ENCODE data around the gene OR52M1. TPM values are rescaled to one million over a fixed set of nuclear protein-coding genes. Genes with fewer than 3 reads are reported as not detected.
"Not testable (repeated sequence)": the region's sequence is repeated elsewhere in the genome, so short reads cannot be mapped to it uniquely, and the experiment has no call there.

Gene OR52M1
- total RNA-seq, 1 experiment from 2014 or later = not detected

GRCh38 chr11:4523666-4524065 is 21.3 kb upstream of the OR52M1 start:
- Histone ChIP-seq H3K9me2 (ENCODE audit: insufficient read depth) (no peaks in the 10 kb centered on the region), H3K27ac (no peak overlapping the region), H4K20me1 (ENCODE audit: insufficient read depth) (no peaks in the 10 kb centered on the region), H3K4me3 (no peak overlapping the region), H3K79me2 (ENCODE audit: low read depth) (no peaks in the 10 kb centered on the region), H3F3A (ENCODE audit: insufficient read depth, low read depth) (no peaks in the 10 kb centered on the region), H2AFZ (no peak overlapping the region), H3K4me2 (no peak overlapping the region), H3K9me3 (ENCODE audit: insufficient read depth, low read depth) (no peaks in the 10 kb centered on the region), H3K36me3 (ENCODE audit: low read depth) (no peaks in the 10 kb centered on the region), H3K4me1 (replicated peaks; ENCODE audit: insufficient read depth) (no peaks in the 10 kb centered on the region), H3K27me3 (ENCODE audit: insufficient read depth, low read depth) (no peaks in the 10 kb centered on the region)
- CTCF ChIA-PET = no interaction called here
- DNase-seq = no peak
- TF ChIP-seq, protein P1, sequence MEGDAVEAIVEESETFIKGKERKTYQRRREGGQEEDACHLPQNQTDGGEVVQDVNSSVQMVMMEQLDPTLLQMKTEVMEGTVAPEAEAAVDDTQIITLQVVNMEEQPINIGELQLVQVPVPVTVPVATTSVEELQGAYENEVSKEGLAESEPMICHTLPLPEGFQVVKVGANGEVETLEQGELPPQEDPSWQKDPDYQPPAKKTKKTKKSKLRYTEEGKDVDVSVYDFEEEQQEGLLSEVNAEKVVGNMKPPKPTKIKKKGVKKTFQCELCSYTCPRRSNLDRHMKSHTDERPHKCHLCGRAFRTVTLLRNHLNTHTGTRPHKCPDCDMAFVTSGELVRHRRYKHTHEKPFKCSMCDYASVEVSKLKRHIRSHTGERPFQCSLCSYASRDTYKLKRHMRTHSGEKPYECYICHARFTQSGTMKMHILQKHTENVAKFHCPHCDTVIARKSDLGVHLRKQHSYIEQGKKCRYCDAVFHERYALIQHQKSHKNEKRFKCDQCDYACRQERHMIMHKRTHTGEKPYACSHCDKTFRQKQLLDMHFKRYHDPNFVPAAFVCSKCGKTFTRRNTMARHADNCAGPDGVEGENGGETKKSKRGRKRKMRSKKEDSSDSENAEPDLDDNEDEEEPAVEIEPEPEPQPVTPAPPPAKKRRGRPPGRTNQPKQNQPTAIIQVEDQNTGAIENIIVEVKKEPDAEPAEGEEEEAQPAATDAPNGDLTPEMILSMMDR (conservative IDR thresholded peaks at IDR 0.05) = no peak
- no peak for TF ChIP-seq EZH2 (IDR thresholded peaks at IDR 0.05; ENCODE audit: low read depth)
- intact Hi-C loops (cut with micrococcal nuclease; ENCODE audit: unreplicated experiment) = no loop called here
- POLR2A ChIA-PET (ENCODE audit: unreplicated experiment) = no interaction called here
- BruUV-seq (replicated peaks) = no TSS peak

DNA sequence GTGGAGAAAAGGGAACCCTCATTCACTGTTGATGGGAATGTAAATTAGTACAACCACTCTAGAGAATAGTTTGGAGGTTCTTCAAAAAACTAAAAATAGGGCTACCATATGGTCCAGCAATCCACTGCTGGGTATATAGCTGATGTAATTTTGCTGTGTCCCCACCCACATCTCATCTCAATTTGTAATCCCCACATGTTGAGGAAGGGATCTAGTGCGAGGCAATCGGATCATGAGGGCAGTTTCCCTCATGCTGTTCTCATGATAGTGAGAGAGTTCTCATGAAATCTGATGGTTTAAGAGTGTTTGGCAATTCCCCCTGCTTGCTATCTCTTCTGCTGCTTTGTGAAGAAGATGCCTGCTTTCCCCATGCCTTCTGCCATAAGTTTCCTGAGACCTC is 17.1 kb upstream of the OR52M1 start:
- DNase-seq = no peak
- no TSS peak for BruUV-seq (replicated peaks)
- ChIA-PET POLR2A (ENCODE audit: unreplicated experiment) (interaction anchor here (0.6 kb wide), 1 partner anchor 31 kb away, joined by 3 read pairs; no protein-coding TSS in a partner anchor), CTCF (no interaction called here)
- Histone ChIP-seq H3K9me3 (ENCODE audit: insufficient read depth, low read depth) (no peaks in the 10 kb centered on the region), H3F3A (ENCODE audit: insufficient read depth, low read depth) (no peaks in the 10 kb centered on the region), H3K4me1 (replicated peaks; ENCODE audit: insufficient read depth) (no peaks in the 10 kb centered on the region), H2AFZ (no peak overlapping the region), H3K27me3 (ENCODE audit: insufficient read depth, low read depth) (peaks cover 4% of the 10 kb centered on the region), H3K4me2 (no peak overlapping the region), H4K20me1 (ENCODE audit: insufficient read depth) (no peaks in the 10 kb centered on the region), H3K9me2 (ENCODE audit: insufficient read depth) (no peaks in the 10 kb centered on the region), H3K4me3 (no peak overlapping the region), H3K27ac (no peak overlapping the region), H3K36me3 (ENCODE audit: low read depth) (no peaks in the 10 kb centered on the region), H3K79me2 (ENCODE audit: low read depth) (no peaks in the 10 kb centered on the region)
- TF ChIP-seq, protein P1 (conservative IDR thresholded peaks at IDR 0.05) = no peak
- no peak for TF ChIP-seq EZH2 (IDR thresholded peaks at IDR 0.05; ENCODE audit: low read depth)
- intact Hi-C loops (cut with micrococcal nuclease; ENCODE audit: unreplicated experiment) = no loop called here

DNA sequence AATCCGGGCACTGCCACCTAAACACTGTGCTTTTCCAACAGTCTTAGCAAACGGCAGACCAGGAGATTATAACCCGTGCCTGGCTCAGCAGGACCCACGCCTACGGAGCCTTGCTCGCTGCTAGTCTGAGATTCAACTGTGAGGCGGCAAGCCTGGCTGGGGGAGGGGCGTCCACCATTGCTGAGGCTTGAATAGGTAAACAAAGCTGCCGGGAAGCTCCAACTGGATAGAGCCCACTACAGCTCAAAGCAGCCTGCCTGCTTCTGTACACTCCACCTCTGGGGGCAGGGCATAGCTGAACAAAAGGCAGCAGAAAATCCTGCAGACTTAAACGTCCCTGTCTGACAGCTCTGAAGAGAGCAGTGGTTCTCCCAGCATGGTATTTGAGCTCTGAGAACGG is 13.3 kb upstream of the OR52M1 start:
- DNase-seq; H3K4me3 ChIP-seq; H3K9me2 ChIP-seq (ENCODE audit: insufficient read depth); POLR2A ChIA-PET (ENCODE audit: unreplicated experiment); H3K27ac ChIP-seq; H3K36me3 ChIP-seq (ENCODE audit: low read depth); BruUV-seq (replicated peaks); H4K20me1 ChIP-seq (ENCODE audit: insufficient read depth); H3K27me3 ChIP-seq (ENCODE audit: insufficient read depth, low read depth); CTCF ChIA-PET; H3K4me1 ChIP-seq (replicated peaks; ENCODE audit: insufficient read depth); H3K79me2 ChIP-seq (ENCODE audit: low read depth); H3K4me2 ChIP-seq; intact Hi-C loops (cut with micrococcal nuclease; ENCODE audit: unreplicated experiment); H2AFZ ChIP-seq; H3K9me3 ChIP-seq (ENCODE audit: insufficient read depth, low read depth); H3F3A ChIP-seq (ENCODE audit: insufficient read depth, low read depth): not testable (repeated sequence)

GRCh38 chr11:4539603-4540219 is 5.3 kb upstream of the OR52M1 start:
- Histone ChIP-seq H3F3A (ENCODE audit: insufficient read depth, low read depth) (no peaks in the 10 kb centered on the region), H3K27me3 (ENCODE audit: insufficient read depth, low read depth) (no peaks in the 10 kb centered on the region), H2AFZ (no peak overlapping the region), H3K4me2 (no peak overlapping the region), H3K36me3 (ENCODE audit: low read depth) (no peaks in the 10 kb centered on the region), H3K4me3 (no peak overlapping the region), H3K4me1 (replicated peaks; ENCODE audit: insufficient read depth) (no peaks in the 10 kb centered on the region), H4K20me1 (ENCODE audit: insufficient read depth) (no peaks in the 10 kb centered on the region), H3K9me2 (ENCODE audit: insufficient read depth) (no peaks in the 10 kb centered on the region), H3K27ac (no peak overlapping the region), H3K79me2 (ENCODE audit: low read depth) (no peaks in the 10 kb centered on the region), H3K9me3 (ENCODE audit: insufficient read depth, low read depth) (no peaks in the 10 kb centered on the region)
- BruUV-seq (replicated peaks) = no TSS peak
- POLR2A ChIA-PET (ENCODE audit: unreplicated experiment) = no interaction called here
- no peak for TF ChIP-seq EZH2 (IDR thresholded peaks at IDR 0.05; ENCODE audit: low read depth)
- TF ChIP-seq, protein P1 (conservative IDR thresholded peaks at IDR 0.05) = peak; percentile 61
- intact Hi-C loops (cut with micrococcal nuclease; ENCODE audit: unreplicated experiment) = loop anchor here (1.0 kb wide), 1 partner anchor 352 kb away; no protein-coding TSS in a partner anchor
- CTCF ChIA-PET = interaction anchor here (1.2 kb wide), 1 partner anchor 353 kb away, joined by 3 read pairs; no protein-coding TSS in a partner anchor
- peak in 1 of 2 experiments; percentile 1 for DNase-seq

Data from PC-9 (cell line).